Uterus (tissue), 4 donors: Measurements from ENCODE around the gene ANAPC13. TPM values are rescaled to one million over a fixed set of nuclear protein-coding genes. Genes with fewer than 3 reads are reported as not detected.

Experiments used
- DNase-seq, 2 donors: peaks; one replicate each; pipeline ENCODE4 v3.0.0-alpha.2; 2019 to 2020
- H3K27ac ChIP-seq, 2 donors: fragments of 200-600 bp; sonication (generic); 1 replicate in 1 of 2; 2 replicates in 1 of 2; pipeline ENCODE4 v1.5.1; 2016 to 2018
- H3K27me3 ChIP-seq, 2 donors: fragments of 200-600 bp; sonication (generic); one replicate each; pipeline ENCODE4 v1.5.1; 2018 to 2019; ENCODE audit warnings: control low read depth in 1 of 2
- H3K36me3 ChIP-seq, 2 donors: fragments of 200-600 bp; sonication (generic); one replicate each; pipeline ENCODE4 v1.5.1; 2019; ENCODE audit warnings: control low read depth in 1 of 2
- H3K4me1 ChIP-seq, 2 donors: fragments of 200-600 bp; sonication (generic); one replicate each; pipeline ENCODE4 v1.5.1; 2018 to 2019; ENCODE audit warnings: control low read depth in 1 of 2
- H3K4me3 ChIP-seq, 2 donors: fragments of 200-600 bp; sonication (generic); 1 replicate in 1 of 2; 2 replicates in 1 of 2; pipeline ENCODE4 v1.5.1; 2018 to 2019; ENCODE audit warnings: mild to moderate bottlenecking in 1 of 2
- H3K9me3 ChIP-seq, 2 donors: fragments of 200-600 bp; sonication (generic); one replicate each; pipeline ENCODE4 v1.5.1; 2019; ENCODE audit warnings: control low read depth in 1 of 2
- POLR2A ChIP-seq, 2 donors: fragments of 450-650 bp; IDR thresholded peaks; one replicate each; pipeline ENCODE4 v1.6.1; 2016; ENCODE audit warnings: antibody characterized with exemption in 2 of 2, mild to moderate bottlenecking in 1 of 2, moderate library complexity in 1 of 2
- intact Hi-C: fragments of 100-400 bp; cut with DNase I; formaldehyde crosslinking; loops from one replicate; pipeline ENCODE4 v1.15.1; 2023; ENCODE audit warnings: low total_unique reads
- total RNA-seq, 4 donors: library from RNA; depleted of rRNA in 3 of 4; stranded (reverse); fragments of >200 nt in 3 of 4; gene quantifications; one replicate each; pipeline versions ENCODE4 v1.1.0 to v1.2.4, GENCODE V29; 2014 to 2023
- TF ChIP-seq, protein P1 (sequence below), 4 experiments: fragments of 200-600 bp in 2 of 4; fragments of 450-650 bp in 2 of 4; sonication (generic) in 2 of 4; IDR thresholded peaks; one replicate each; pipeline ENCODE4 v1.5.1; 2016 to 2019; ENCODE audit warnings: antibody characterized with exemption in 4 of 4, mild to moderate bottlenecking in 2 of 4, moderate library complexity in 1 of 4
- donor health status: DM: yes; HTN: yes; CAD: no.

Gene ANAPC13
- total RNA-seq, 4 donors from 2014 or later, result 17.6 to 64.8 (median 51.7) TPM

DNA sequence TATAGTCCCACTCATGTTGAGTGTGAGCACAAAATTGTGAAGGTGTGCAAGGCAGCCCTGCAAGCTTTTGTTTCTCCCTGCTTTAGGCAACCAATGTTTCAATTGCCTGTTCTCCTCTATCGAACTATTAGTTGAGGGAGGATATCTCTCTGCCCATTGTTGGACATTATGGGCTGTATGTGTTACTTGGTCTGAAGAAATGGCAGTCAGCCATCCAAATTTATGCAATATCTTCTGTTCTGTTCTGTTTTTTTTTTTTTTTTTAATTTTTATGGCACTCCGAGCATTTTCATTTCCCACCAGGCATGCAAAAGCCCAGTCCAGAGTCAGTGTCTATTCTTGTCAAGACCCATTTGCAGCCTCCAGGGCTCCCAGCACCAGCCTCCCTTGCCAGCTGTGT is 44.0 kb downstream of the ANAPC13 start:
- TF ChIP-seq POLR2A (IDR thresholded peaks at IDR 0.05), result no peak
- TF ChIP-seq, protein P1, sequence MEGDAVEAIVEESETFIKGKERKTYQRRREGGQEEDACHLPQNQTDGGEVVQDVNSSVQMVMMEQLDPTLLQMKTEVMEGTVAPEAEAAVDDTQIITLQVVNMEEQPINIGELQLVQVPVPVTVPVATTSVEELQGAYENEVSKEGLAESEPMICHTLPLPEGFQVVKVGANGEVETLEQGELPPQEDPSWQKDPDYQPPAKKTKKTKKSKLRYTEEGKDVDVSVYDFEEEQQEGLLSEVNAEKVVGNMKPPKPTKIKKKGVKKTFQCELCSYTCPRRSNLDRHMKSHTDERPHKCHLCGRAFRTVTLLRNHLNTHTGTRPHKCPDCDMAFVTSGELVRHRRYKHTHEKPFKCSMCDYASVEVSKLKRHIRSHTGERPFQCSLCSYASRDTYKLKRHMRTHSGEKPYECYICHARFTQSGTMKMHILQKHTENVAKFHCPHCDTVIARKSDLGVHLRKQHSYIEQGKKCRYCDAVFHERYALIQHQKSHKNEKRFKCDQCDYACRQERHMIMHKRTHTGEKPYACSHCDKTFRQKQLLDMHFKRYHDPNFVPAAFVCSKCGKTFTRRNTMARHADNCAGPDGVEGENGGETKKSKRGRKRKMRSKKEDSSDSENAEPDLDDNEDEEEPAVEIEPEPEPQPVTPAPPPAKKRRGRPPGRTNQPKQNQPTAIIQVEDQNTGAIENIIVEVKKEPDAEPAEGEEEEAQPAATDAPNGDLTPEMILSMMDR (IDR thresholded peaks at IDR 0.05), result no peak
- intact Hi-C loops, result loop anchor here (5.0 kb wide), 1 partner anchor 1995 kb away; no protein-coding TSS in a partner anchor
- no peaks in the 10 kb centered on the region for H3K9me3 ChIP-seq
- no peaks in the 10 kb centered on the region for H3K36me3 ChIP-seq
- H3K27me3 ChIP-seq, result no peaks in the 10 kb centered on the region
- DNase-seq, result no peak
- H3K4me3 ChIP-seq, result no peak overlapping the region
- no peak overlapping the region for H3K27ac ChIP-seq
- H3K4me1 ChIP-seq, result no peaks in the 10 kb centered on the region

DNA sequence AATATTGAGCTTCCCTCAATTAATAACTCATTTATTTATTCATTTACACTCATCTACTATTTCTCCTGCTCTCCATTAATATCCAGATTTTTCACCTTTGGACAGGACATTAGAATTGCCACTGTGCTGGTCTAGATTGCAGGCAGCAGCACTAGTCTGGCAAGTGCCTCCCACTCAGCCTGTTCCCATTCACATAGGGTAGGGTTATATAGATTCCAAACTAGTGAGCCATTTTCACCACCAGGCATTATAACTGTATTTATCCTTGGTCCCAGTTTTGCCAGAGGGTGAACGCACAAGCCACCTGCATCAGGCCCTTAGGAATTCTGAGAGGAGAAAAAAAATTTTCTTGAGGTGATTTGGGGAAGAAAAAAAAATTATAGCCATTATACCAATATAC is 44.5 kb downstream of the ANAPC13 start:
- no peak overlapping the region for H3K27ac ChIP-seq
- H3K36me3 ChIP-seq, result no peaks in the 10 kb centered on the region
- TF ChIP-seq, protein P1 (IDR thresholded peaks at IDR 0.05), result no peak
- no peak for TF ChIP-seq POLR2A (IDR thresholded peaks at IDR 0.05)
- intact Hi-C loops, result loop anchor here (5.0 kb wide), 1 partner anchor 1994 kb away; no protein-coding TSS in a partner anchor
- H3K4me1 ChIP-seq, result no peaks in the 10 kb centered on the region
- H3K4me3 ChIP-seq, result no peak overlapping the region
- no peaks in the 10 kb centered on the region for H3K27me3 ChIP-seq
- DNase-seq, result no peak
- H3K9me3 ChIP-seq, result no peaks in the 10 kb centered on the region

DNA sequence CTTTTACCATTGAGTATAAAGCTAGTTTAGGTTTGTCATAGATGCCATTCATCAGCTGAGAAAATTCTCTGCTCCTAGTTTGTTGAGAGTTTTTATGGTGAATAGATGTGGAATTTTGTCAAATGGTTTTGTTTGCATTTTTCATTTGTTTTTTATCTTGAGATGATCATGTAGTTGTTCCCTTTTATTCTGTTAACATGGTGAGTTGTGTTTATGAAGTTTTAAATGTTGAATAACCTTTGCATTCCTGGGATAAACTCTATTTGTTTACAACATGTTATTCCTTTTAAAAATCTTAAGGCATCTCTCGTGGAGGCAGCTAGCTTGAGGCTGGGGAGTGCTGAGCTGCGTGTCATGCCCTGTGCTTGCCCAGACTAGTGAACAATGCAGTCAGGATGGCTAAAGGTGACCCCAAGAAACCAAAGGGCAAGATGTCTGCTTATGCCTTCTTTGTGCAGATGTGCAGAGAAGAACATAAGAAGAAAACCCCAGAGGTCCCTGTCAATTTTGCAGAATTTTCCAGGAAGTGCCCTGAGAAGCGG is 48.5 kb downstream of the ANAPC13 start:
- TF ChIP-seq, protein P1 (IDR thresholded peaks at IDR 0.05), result no peak
- no peak for TF ChIP-seq POLR2A (IDR thresholded peaks at IDR 0.05)
- intact Hi-C loops, result no loop called here

DNA sequence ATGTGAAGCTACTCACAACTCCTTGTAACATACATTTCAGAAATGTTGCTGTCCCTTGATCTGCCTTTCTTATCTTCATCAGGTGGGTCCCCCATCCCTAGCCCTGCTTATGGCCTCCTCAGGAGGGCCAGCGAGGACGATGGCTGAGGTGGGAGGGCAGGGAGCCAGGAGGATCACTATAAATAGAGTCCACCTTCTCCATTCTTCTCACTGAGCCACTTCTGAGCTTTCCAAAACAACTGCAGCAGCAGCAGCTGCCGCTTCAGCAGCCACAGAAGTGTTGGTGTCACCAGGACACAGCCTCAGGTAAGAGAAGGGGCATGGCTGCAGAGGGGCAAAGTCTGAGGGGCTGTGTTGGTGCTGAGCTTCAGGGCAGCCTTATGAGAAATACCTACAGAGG is 53.5 kb downstream of the ANAPC13 start:
- no peaks in the 10 kb centered on the region for H3K27me3 ChIP-seq
- DNase-seq, result no peak

More for the DNA sequence above, 48.5 kb downstream of the ANAPC13 start:
- Histone ChIP-seq H3K4me3 (no peak overlapping the region), H3K36me3 (no peaks in the 10 kb centered on the region), H3K27ac (no peak overlapping the region), H3K27me3 (no peaks in the 10 kb centered on the region), H3K9me3 (no peaks in the 10 kb centered on the region), H3K4me1 (no peaks in the 10 kb centered on the region)
- no peak for DNase-seq

DNA sequence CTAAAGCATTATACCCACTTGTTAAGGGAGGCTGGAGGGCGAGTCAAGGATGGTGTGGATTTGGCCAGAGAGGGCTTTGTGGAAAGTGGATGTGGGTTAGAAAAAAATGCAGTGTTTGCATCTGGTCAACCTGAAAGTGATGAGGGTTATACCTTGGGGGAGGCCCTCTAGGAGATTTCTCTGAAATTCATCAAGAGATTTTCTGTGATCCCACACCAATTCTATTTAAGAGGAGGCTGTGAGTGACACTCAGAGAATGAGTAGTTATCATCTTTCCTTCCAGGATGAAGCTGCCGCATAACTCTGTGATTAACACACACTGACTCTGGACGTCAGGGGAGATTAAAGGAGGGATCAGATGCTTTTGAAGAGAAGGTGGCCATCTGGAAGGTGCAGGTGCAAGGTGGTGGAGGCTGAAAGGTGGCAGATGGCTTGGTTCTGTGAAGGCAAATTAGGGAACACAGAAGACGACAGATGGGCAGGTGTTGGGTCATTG is 54.8 kb downstream of the ANAPC13 start:
- intact Hi-C loops, result no loop called here
- Histone ChIP-seq H3K4me3 (no peak overlapping the region), H3K4me1 (no peaks in the 10 kb centered on the region), H3K36me3 (no peaks in the 10 kb centered on the region), H3K27me3 (no peaks in the 10 kb centered on the region), H3K27ac (no peak overlapping the region), H3K9me3 (no peaks in the 10 kb centered on the region)
- no peak for DNase-seq
- TF ChIP-seq, protein P1 (IDR thresholded peaks at IDR 0.05), result no peak
- TF ChIP-seq POLR2A (IDR thresholded peaks at IDR 0.05), result no peak

More for the DNA sequence above, 53.5 kb downstream of the ANAPC13 start:
- Histone ChIP-seq H3K9me3 (no peaks in the 10 kb centered on the region), H3K4me3 (no peak overlapping the region), H3K27ac (no peak overlapping the region), H3K4me1 (no peaks in the 10 kb centered on the region), H3K36me3 (no peaks in the 10 kb centered on the region)
- intact Hi-C loops, result no loop called here
- TF ChIP-seq, protein P1 (IDR thresholded peaks at IDR 0.05), result no peak
- no peak for TF ChIP-seq POLR2A (IDR thresholded peaks at IDR 0.05)
